Measurements from ENCODE around the gene AUH.

The AUH gene

GRCh38 chr9:91362051-91362611 lies 413 bp upstream of the AUH start:
- peaks cover 0 to 27% (median 21%) of the 10 kb centered on the region in 5 donors for H3K4me1 ChIP-seq (ENCODE audit: control insufficient read depth in 5 of 5, insufficient read depth in 5 of 5, low read length in 5 of 5)
- H3K4me3 ChIP-seq (ENCODE audit: low read depth in 1 of 5, low read length in 5 of 5), result peak overlapping the region; percentile 65 to 99 (median 96)
- H3K27me3 ChIP-seq (ENCODE audit: control insufficient read depth in 5 of 5, insufficient read depth in 4 of 5, low read length in 5 of 5), result no peaks in the 10 kb centered on the region
- H3K36me3 ChIP-seq (ENCODE audit: control insufficient read depth in 5 of 5, insufficient read depth in 5 of 5, low read length in 5 of 5), result peaks cover 0 to 5% (median 2%) of the 10 kb centered on the region in 5 donors
- H3K9ac ChIP-seq (ENCODE audit: low read length in 5 of 5), result peak overlapping the region in 4 of 5 donors; percentile 9 to 97 (median 40)
- H3K9me3 ChIP-seq (ENCODE audit: control insufficient read depth in 5 of 5, low read length in 5 of 5), result no peaks in the 10 kb centered on the region
- H3K27ac ChIP-seq (ENCODE audit: low read depth, low read length), result peak overlapping the region; percentile 44

DNA sequence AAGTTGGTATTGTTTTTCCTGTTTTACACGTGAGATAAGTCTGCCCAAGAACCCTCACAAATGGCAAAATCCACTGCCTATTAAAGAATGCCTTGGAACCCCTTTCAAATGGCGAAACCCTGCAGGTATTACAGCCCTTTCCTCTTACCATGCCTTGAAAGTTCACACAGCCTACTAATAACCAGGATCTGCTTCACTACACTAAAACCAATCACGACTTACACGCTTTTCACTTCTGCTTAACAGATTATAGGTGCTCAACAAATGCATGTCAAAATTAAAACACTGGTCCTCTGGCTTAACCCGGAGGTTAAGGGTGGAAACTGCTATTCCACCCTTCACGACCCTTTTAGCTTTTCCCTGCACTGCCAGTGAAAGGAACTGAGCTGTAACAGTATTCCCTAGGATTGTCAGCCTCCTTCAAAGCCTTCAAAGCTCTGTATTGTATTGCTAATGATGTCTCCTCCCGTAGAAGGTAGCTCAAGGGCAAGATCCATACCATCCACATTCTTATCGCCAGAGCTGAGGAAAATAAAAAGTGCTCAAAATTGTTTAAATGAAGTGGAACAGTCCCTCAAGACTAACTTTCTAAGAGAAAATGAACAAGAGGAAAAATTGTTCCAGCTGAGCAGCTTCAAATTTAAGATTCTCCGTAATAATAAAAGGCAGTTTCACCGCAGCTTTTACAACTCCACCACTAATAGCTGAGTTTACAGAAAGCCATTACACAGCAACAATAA lies 997 bp downstream of the AUH start:
- H3K9ac ChIP-seq (ENCODE audit: low read length in 5 of 5), result peak overlapping the region; percentile 63 to 97 (median 90)
- no peaks in the 10 kb centered on the region for H3K27me3 ChIP-seq (ENCODE audit: control insufficient read depth in 5 of 5, insufficient read depth in 4 of 5, low read length in 5 of 5)
- H3K4me3 ChIP-seq (ENCODE audit: low read depth in 1 of 5, low read length in 5 of 5), result peak overlapping the region; percentile 95 to 99 (median 97)
- peak overlapping the region; percentile 64 for H3K27ac ChIP-seq (ENCODE audit: low read depth, low read length)
- no peaks in the 10 kb centered on the region for H3K9me3 ChIP-seq (ENCODE audit: control insufficient read depth in 5 of 5, low read length in 5 of 5)
- H3K4me1 ChIP-seq (ENCODE audit: control insufficient read depth in 5 of 5, insufficient read depth in 5 of 5, low read length in 5 of 5), result peaks cover 0 to 27% (median 21%) of the 10 kb centered on the region in 5 donors
- peaks cover 0 to 13% (median 7%) of the 10 kb centered on the region in 5 donors for H3K36me3 ChIP-seq (ENCODE audit: control insufficient read depth in 5 of 5, insufficient read depth in 5 of 5, low read length in 5 of 5)

GRCh38 chr9:91359734-91360470 lies 1.8 kb downstream of the AUH start:
- Histone ChIP-seq H3K27ac (ENCODE audit: low read depth, low read length) (no peak overlapping the region), H3K4me1 (ENCODE audit: control insufficient read depth in 5 of 5, insufficient read depth in 5 of 5, low read length in 5 of 5) (peaks cover 0 to 27% (median 25%) of the 10 kb centered on the region in 5 donors), H3K4me3 (ENCODE audit: low read depth in 1 of 5, low read length in 5 of 5) (peak overlapping the region in 3 of 5 donors; percentile 95 to 99 (median 97)), H3K27me3 (ENCODE audit: control insufficient read depth in 5 of 5, insufficient read depth in 4 of 5, low read length in 5 of 5) (no peaks in the 10 kb centered on the region), H3K36me3 (ENCODE audit: control insufficient read depth in 5 of 5, insufficient read depth in 5 of 5, low read length in 5 of 5) (peaks cover 0 to 15% (median 7%) of the 10 kb centered on the region in 5 donors), H3K9me3 (ENCODE audit: control insufficient read depth in 5 of 5, low read length in 5 of 5) (no peaks in the 10 kb centered on the region), H3K9ac (ENCODE audit: low read length in 5 of 5) (peak overlapping the region in 2 of 5 donors; percentile 92 to 97)

GRCh38 chr9:91359083-91359482 lies 2.6 kb downstream of the AUH start:
- H3K36me3 ChIP-seq (ENCODE audit: control insufficient read depth in 5 of 5, insufficient read depth in 5 of 5, low read length in 5 of 5), result peaks cover 0 to 20% (median 8%) of the 10 kb centered on the region in 5 donors
- no peaks in the 10 kb centered on the region for H3K9me3 ChIP-seq (ENCODE audit: control insufficient read depth in 5 of 5, low read length in 5 of 5)
- H3K27me3 ChIP-seq (ENCODE audit: control insufficient read depth in 5 of 5, insufficient read depth in 4 of 5, low read length in 5 of 5), result no peaks in the 10 kb centered on the region
- no peak overlapping the region for H3K9ac ChIP-seq (ENCODE audit: low read length in 5 of 5)
- no peak overlapping the region for H3K27ac ChIP-seq (ENCODE audit: low read depth, low read length)
- peaks cover 0 to 27% (median 26%) of the 10 kb centered on the region in 5 donors for H3K4me1 ChIP-seq (ENCODE audit: control insufficient read depth in 5 of 5, insufficient read depth in 5 of 5, low read length in 5 of 5)
- no peak overlapping the region for H3K4me3 ChIP-seq (ENCODE audit: low read depth in 1 of 5, low read length in 5 of 5)

- H3K4me1 ChIP-seq (ENCODE audit: control insufficient read depth in 5 of 5, insufficient read depth in 5 of 5, low read length in 5 of 5), result peaks cover 0 to 10% (median 6%) of the 10 kb centered on the region in 5 donors
- H3K36me3 ChIP-seq (ENCODE audit: control insufficient read depth in 5 of 5, insufficient read depth in 5 of 5, low read length in 5 of 5), result peaks cover 8 to 30% (median 16%) of the 10 kb centered on the region in 5 donors
- no peaks in the 10 kb centered on the region for H3K27me3 ChIP-seq (ENCODE audit: control insufficient read depth in 5 of 5, insufficient read depth in 4 of 5, low read length in 5 of 5)
- H3K27ac ChIP-seq (ENCODE audit: low read depth, low read length), result no peak overlapping the region
- no peak overlapping the region for H3K9ac ChIP-seq (ENCODE audit: low read length in 5 of 5)
- H3K4me3 ChIP-seq (ENCODE audit: low read depth in 1 of 5, low read length in 5 of 5), result no peak overlapping the region
- no peaks in the 10 kb centered on the region for H3K9me3 ChIP-seq (ENCODE audit: control insufficient read depth in 5 of 5, low read length in 5 of 5)
Measured at GRCh38 chr9:91354881-91355280, 6.8 kb downstream of the AUH start.

- no peaks in the 10 kb centered on the region for H3K9me3 ChIP-seq (ENCODE audit: control insufficient read depth in 5 of 5, low read length in 5 of 5)
Measured at GRCh38 chr9:91349115-91349555, 12.6 kb downstream of the AUH start.

DNA sequence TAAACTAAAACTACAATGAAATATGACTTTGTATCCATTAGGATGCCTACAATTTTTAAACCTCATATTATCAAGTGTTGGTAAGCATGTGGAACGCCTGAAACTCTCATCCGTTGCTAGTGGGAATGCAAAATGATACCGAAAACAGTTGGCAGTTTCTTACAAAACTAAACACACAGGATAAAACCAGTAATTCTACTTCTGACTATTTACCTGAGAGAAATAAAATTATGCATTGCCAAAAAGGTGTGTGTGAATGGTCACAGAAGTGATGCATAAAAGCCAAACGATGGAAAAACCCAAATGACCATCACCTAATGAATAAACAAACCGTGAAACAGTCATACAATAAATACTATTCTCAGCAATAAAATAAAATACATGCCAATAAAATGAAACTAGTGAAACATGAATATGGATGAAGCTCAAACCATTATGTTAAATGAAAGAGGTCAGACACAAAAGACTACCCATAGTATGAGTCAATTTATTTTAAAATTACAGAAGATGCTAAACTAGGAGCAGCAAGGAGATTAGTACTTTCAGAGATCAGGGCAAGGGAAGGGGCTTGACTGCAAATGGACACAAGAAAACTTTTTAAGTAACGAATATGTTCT lies 13.4 kb downstream of the AUH start:
- no peak overlapping the region for H3K9ac ChIP-seq (ENCODE audit: low read length in 5 of 5)
- no peaks in the 10 kb centered on the region for H3K9me3 ChIP-seq (ENCODE audit: control insufficient read depth in 5 of 5, low read length in 5 of 5)
- H3K27me3 ChIP-seq (ENCODE audit: control insufficient read depth in 5 of 5, insufficient read depth in 4 of 5, low read length in 5 of 5), result no peaks in the 10 kb centered on the region
- H3K4me3 ChIP-seq (ENCODE audit: low read depth in 1 of 5, low read length in 5 of 5), result no peak overlapping the region
- peaks cover 0 to 6% (median 4%) of the 10 kb centered on the region in 5 donors for H3K4me1 ChIP-seq (ENCODE audit: control insufficient read depth in 5 of 5, insufficient read depth in 5 of 5, low read length in 5 of 5)
- peaks cover 6 to 17% (median 9%) of the 10 kb centered on the region in 5 donors for H3K36me3 ChIP-seq (ENCODE audit: control insufficient read depth in 5 of 5, insufficient read depth in 5 of 5, low read length in 5 of 5)
- H3K27ac ChIP-seq (ENCODE audit: low read depth, low read length), result no peak overlapping the region

More at GRCh38 chr9:91349115-91349555, 12.6 kb downstream of the AUH start:
- no peak overlapping the region for H3K27ac ChIP-seq (ENCODE audit: low read depth, low read length)
- no peaks in the 10 kb centered on the region for H3K27me3 ChIP-seq (ENCODE audit: control insufficient read depth in 5 of 5, insufficient read depth in 4 of 5, low read length in 5 of 5)
- H3K4me3 ChIP-seq (ENCODE audit: low read depth in 1 of 5, low read length in 5 of 5), result no peak overlapping the region
- H3K4me1 ChIP-seq (ENCODE audit: control insufficient read depth in 5 of 5, insufficient read depth in 5 of 5, low read length in 5 of 5), result peaks cover 0 to 6% (median 4%) of the 10 kb centered on the region in 5 donors
- peaks cover 7 to 18% (median 9%) of the 10 kb centered on the region in 5 donors for H3K36me3 ChIP-seq (ENCODE audit: control insufficient read depth in 5 of 5, insufficient read depth in 5 of 5, low read length in 5 of 5)
- H3K9ac ChIP-seq (ENCODE audit: low read length in 5 of 5), result no peak overlapping the region

GRCh38 chr9:91347377-91347776 lies 14.3 kb downstream of the AUH start:
- peaks cover 8 to 18% (median 10%) of the 10 kb centered on the region in 5 donors for H3K36me3 ChIP-seq (ENCODE audit: control insufficient read depth in 5 of 5, insufficient read depth in 5 of 5, low read length in 5 of 5)
- no peaks in the 10 kb centered on the region for H3K27me3 ChIP-seq (ENCODE audit: control insufficient read depth in 5 of 5, insufficient read depth in 4 of 5, low read length in 5 of 5)
- peak overlapping the region in 1 of 5 donors; percentile 13 for H3K9ac ChIP-seq (ENCODE audit: low read length in 5 of 5)
- peaks cover 0 to 6% (median 4%) of the 10 kb centered on the region in 5 donors for H3K4me1 ChIP-seq (ENCODE audit: control insufficient read depth in 5 of 5, insufficient read depth in 5 of 5, low read length in 5 of 5)
- H3K4me3 ChIP-seq (ENCODE audit: low read depth in 1 of 5, low read length in 5 of 5), result no peak overlapping the region
- no peaks in the 10 kb centered on the region for H3K9me3 ChIP-seq (ENCODE audit: control insufficient read depth in 5 of 5, low read length in 5 of 5)
- H3K27ac ChIP-seq (ENCODE audit: low read depth, low read length), result no peak overlapping the region

DNA sequence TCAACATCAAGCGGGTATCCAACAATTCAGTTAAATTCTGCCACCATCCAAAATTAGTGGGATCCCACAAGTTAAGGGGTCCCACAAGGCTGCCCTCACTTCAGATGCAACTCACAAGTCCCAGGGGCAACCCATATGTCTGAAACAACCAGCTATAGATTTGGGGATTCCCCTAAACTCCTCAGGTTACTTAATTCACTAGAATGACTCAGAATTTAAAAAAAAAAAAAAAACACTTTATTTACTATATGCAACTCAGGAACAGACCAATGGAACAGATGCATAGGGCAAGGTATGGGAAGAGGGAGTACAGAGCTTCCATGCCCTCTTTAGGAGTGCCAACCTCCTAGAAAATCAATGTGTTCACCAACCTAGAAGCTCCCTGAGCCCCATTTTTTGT lies 15.1 kb downstream of the AUH start:
- H3K4me1 ChIP-seq (ENCODE audit: control insufficient read depth in 5 of 5, insufficient read depth in 5 of 5, low read length in 5 of 5), result peaks cover 0 to 6% (median 4%) of the 10 kb centered on the region in 5 donors
- H3K9me3 ChIP-seq (ENCODE audit: control insufficient read depth in 5 of 5, low read length in 5 of 5), result peaks cover 0 to 6% (median 0%) of the 10 kb centered on the region in 5 donors
- peaks cover 10 to 23% (median 12%) of the 10 kb centered on the region in 5 donors for H3K36me3 ChIP-seq (ENCODE audit: control insufficient read depth in 5 of 5, insufficient read depth in 5 of 5, low read length in 5 of 5)
- H3K4me3 ChIP-seq (ENCODE audit: low read depth in 1 of 5, low read length in 5 of 5), result no peak overlapping the region
- H3K9ac ChIP-seq (ENCODE audit: low read length in 5 of 5), result no peak overlapping the region
- no peak overlapping the region for H3K27ac ChIP-seq (ENCODE audit: low read depth, low read length)
- no peaks in the 10 kb centered on the region for H3K27me3 ChIP-seq (ENCODE audit: control insufficient read depth in 5 of 5, insufficient read depth in 4 of 5, low read length in 5 of 5)
